A549 (cell line): Measurements from ENCODE around the gene AGBL4. TPM values are rescaled to one million over a fixed set of nuclear protein-coding genes. Genes with fewer than 3 reads are reported as not detected.

Experiments used
- ATAC-seq, 2 experiments: fragments of 200-7000 bp in 1 of 2; fragments of >200 bp in 1 of 2; cut with Nextera tagmentation in 1 of 2; cut with Tn5 transposase in 1 of 2; 3 replicates each; pipeline versions ENCODE4 v1.8.0 to v1.9.1; 2018 to 2020; ENCODE audit warnings: mild to moderate bottlenecking in 1 of 2, moderate library complexity in 1 of 2
- CTCF ChIA-PET: fragments of 300-600 bp; sonication (Branson Sonifier 250); formaldehyde crosslinking; extraction: SDS; loops from one replicate; lab custom pipeline; 2021; ENCODE audit warnings: antibody characterized with exemption, inconsistent platforms; lab: Yijun Ruan, JAX
- POLR2A ChIA-PET: fragments of 350-600 bp; formaldehyde crosslinking; extraction: SDS; loops from one replicate; lab custom pipeline; 2021; ENCODE audit warnings: antibody characterized with exemption, inconsistent platforms; lab: Yijun Ruan, JAX
- DNase-seq, 2 experiments: peaks; one replicate each; pipeline versions ENCODE4 v3.0.0 to v3.0.0-alpha.2; 2011 to 2016; ENCODE audit warnings: low read depth in 1 of 2, low spot score in 1 of 2
- FAIRE-seq: peaks from 2 replicates; lab custom pipeline; 2011; peaks lifted over from hg19 to GRCh38; lab: Jason Lieb, UNC
- H3K27ac ChIP-seq, 2 experiments: fragments of >200 bp; sonication (Bioruptor Twin); formaldehyde crosslinking; 3 replicates each; pipeline ENCODE4 v1.5.1; 2016 to 2017
- H3K4me1 ChIP-seq: fragments of >200 bp; sonication (Bioruptor Twin); formaldehyde crosslinking; 3 replicates; pipeline ENCODE4 v1.6.1; 2016
- H3K4me2 ChIP-seq: fragments of >200 bp; sonication (Bioruptor Twin); formaldehyde crosslinking; 3 replicates; pipeline ENCODE4 v1.6.1; 2016
- H3K4me3 ChIP-seq: fragments of >200 bp; sonication (Bioruptor Twin); formaldehyde crosslinking; 3 replicates; pipeline ENCODE4 v1.5.1; 2016
- H3K9me3 ChIP-seq: fragments of >200 bp; sonication (Bioruptor Twin); formaldehyde crosslinking; 3 replicates; pipeline ENCODE4 v1.6.1; 2016
- CBX2 ChIP-seq: fragments of 200-600 bp; sonication (generic); IDR thresholded peaks from 2 replicates; pipeline ENCODE4 v1.6.1; 2016; ENCODE audit warnings: low read depth, mild to moderate bottlenecking, borderline replicate concordance
- CEBPB ChIP-seq, 2 experiments: fragments of >200 bp in 1 of 2; sonication (Bioruptor Twin) in 1 of 2; formaldehyde crosslinking in 1 of 2; IDR thresholded peaks; 2 replicates each; pipeline ENCODE4 v1.6.1; 2012 to 2016
- EHF ChIP-seq: fragments of 250-450 bp; sonication (Bioruptor Pico); IDR thresholded peaks from 2 replicates; pipeline ENCODE4 v1.5.0; 2020; ENCODE audit warnings: mild to moderate bottlenecking
- EHMT2 ChIP-seq: fragments of 200-600 bp; sonication (generic); IDR thresholded peaks from 2 replicates; pipeline ENCODE4 v1.6.1; 2016; ENCODE audit warnings: antibody characterized with exemption, low read depth, mild to moderate bottlenecking, moderate library complexity
- HEYL ChIP-seq: fragments of 250-450 bp; sonication (Bioruptor Pico); IDR thresholded peaks from 2 replicates; pipeline ENCODE4 v1.8.0; 2021; ENCODE audit warnings: mild to moderate bottlenecking, moderate library complexity
- HOXB5 ChIP-seq: fragments of 250-450 bp; sonication (Bioruptor Pico); IDR thresholded peaks from 2 replicates; pipeline ENCODE4 v1.5.0; 2020; ENCODE audit warnings: mild to moderate bottlenecking, moderate library complexity
- JUN ChIP-seq, 2 experiments: fragments of >200 bp; sonication (Bioruptor Twin); formaldehyde crosslinking; IDR thresholded peaks; 2 replicates in 1 of 2; 3 replicates in 1 of 2; pipeline ENCODE4 v1.6.1; 2016 to 2017
- MAFK ChIP-seq: fragments of 450-650 bp; IDR thresholded peaks from 2 replicates; pipeline ENCODE4 v1.6.1; 2014; ENCODE audit not compliant: partially characterized antibody
- MAZ ChIP-seq: fragments of 150-350 bp; IDR thresholded peaks from 2 replicates; pipeline ENCODE4 v1.6.1; 2014; ENCODE audit warnings: antibody characterized with exemption, low read depth, low read length, borderline replicate concordance
- MYC ChIP-seq: IDR thresholded peaks from 2 replicates; pipeline ENCODE4 v1.6.1; 2012; ENCODE audit warnings: mild to moderate bottlenecking, inconsistent platforms, low read length, improper control_type of control experiment, borderline replicate concordance
- NPAS2 ChIP-seq: fragments of 250-450 bp; sonication (Bioruptor Pico); IDR thresholded peaks from 2 replicates; pipeline ENCODE4 v1.8.0; 2022; ENCODE audit warnings: mild to moderate bottlenecking, moderate library complexity, borderline replicate concordance
- POLR2A ChIP-seq: IDR thresholded peaks from 2 replicates; pipeline ENCODE4 v1.6.1; 2012; ENCODE audit warnings: mild to moderate bottlenecking, low read length
- RAD21 ChIP-seq, 2 experiments: fragments of >200 bp in 1 of 2; sonication (Bioruptor Twin) in 1 of 2; formaldehyde crosslinking in 1 of 2; IDR thresholded peaks in 1 of 2; conservative IDR thresholded peaks in 1 of 2; 2 replicates in 1 of 2; 3 replicates in 1 of 2; pipeline ENCODE4 v1.6.1; 2012 to 2018; ENCODE audit warnings: inconsistent platforms in 1 of 2
- RARB ChIP-seq: fragments of 250-450 bp; sonication (Bioruptor Pico); IDR thresholded peaks from 2 replicates; pipeline ENCODE4 v1.8.0; 2021; ENCODE audit warnings: mild to moderate bottlenecking, moderate library complexity
- RFX5 ChIP-seq: fragments of 450-650 bp; IDR thresholded peaks from 2 replicates; pipeline ENCODE4 v1.7.1; 2014; ENCODE audit warnings: antibody characterized with exemption, mild to moderate bottlenecking, moderate library complexity
- ZFP36 ChIP-seq: fragments of 450-650 bp; IDR thresholded peaks from 2 replicates; pipeline ENCODE4 v1.6.1; 2014; ENCODE audit warnings: borderline replicate concordance; ENCODE audit not compliant: partially characterized antibody
- WGBS: methylation state at CpG from one replicate; pipeline ENCODE4 v1.1.6; 2017; ENCODE audit errors: missing lambda C conversion rate; 5-methylcytosine and 5-hydroxymethylcytosine counted together
- polyA plus RNA-seq, 4 experiments: library from polyadenylated mRNA; depleted of rRNA in 3 of 4; stranded (reverse); fragments of >200 nt; fragmentation: RNase III in 1 of 4; extraction: RNeasy Plus Mini Kit Qiagen cat#74134 plus additional on column Dnase treatment in 1 of 4; gene quantifications; 2 replicates in 3 of 4; 3 replicates in 1 of 4; pipeline ENCODE4 v1.2.3, GENCODE V29; 2011 to 2017
- TF ChIP-seq, protein P1 (sequence below): fragments of 450-650 bp; IDR thresholded peaks from 2 replicates; pipeline ENCODE4 v1.6.1; 2014; ENCODE audit warnings: antibody characterized with exemption
- TF ChIP-seq, protein P2 (sequence below): IDR thresholded peaks from 2 replicates; pipeline ENCODE4 v1.6.1; 2012; ENCODE audit warnings: low read depth, borderline replicate concordance
- TF ChIP-seq, protein P3 (sequence below): IDR thresholded peaks from 2 replicates; pipeline ENCODE4 v1.6.1; 2012
- TF ChIP-seq, protein P4 (sequence below): fragments of >200 bp; sonication (Bioruptor Twin); formaldehyde crosslinking; IDR thresholded peaks from 2 replicates; pipeline ENCODE4 v1.6.1; 2016
- TF ChIP-seq, protein P5 (sequence below): fragments of 150-350 bp; IDR thresholded peaks from 2 replicates; pipeline ENCODE4 v1.6.1; 2014; ENCODE audit warnings: low read depth, mild to moderate bottlenecking, low read length

The AGBL4 gene
- polyA plus RNA-seq, 2 of the 4 experiments (the other 2 are of a cell fraction), result not detected

DNA sequence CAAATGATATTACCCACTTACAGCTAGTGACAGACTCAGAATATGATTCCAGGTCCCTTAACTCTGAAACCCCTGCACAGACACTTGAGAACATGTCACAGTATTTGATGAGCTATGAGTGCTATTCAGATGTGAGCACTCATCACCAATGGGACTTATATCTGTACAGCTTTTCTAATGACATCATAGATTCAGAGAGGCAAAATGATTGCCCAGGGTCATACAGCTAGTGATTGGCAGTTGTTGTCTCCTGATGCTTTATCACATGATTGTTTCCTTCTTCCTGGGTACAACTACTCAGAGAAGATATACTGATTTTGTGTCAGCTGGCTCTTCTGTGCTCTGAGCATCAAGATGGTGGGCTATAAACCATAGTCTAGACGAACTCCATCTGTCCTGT is 819.0 kb downstream of the AGBL4 start:
- ATAC-seq (no peak), DNase-seq (no peak), FAIRE-seq (no peak)
- no peak for TF ChIP-seq HEYL
- TF ChIP-seq RAD21 (conservative IDR thresholded peaks at IDR 0.05 in 1 of 2, IDR thresholded peaks at IDR 0.05 in 1 of 2), result no peak
- TF ChIP-seq, protein P1, sequence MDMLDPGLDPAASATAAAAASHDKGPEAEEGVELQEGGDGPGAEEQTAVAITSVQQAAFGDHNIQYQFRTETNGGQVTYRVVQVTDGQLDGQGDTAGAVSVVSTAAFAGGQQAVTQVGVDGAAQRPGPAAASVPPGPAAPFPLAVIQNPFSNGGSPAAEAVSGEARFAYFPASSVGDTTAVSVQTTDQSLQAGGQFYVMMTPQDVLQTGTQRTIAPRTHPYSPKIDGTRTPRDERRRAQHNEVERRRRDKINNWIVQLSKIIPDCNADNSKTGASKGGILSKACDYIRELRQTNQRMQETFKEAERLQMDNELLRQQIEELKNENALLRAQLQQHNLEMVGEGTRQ, result no peak
- no peak for TF ChIP-seq EHF (CRISPR knock-in tag)
- TF ChIP-seq CEBPB (IDR thresholded peaks at IDR 0.05), result no peak
- no peak for TF ChIP-seq RARB (CRISPR knock-in tag)
- no peak for TF ChIP-seq POLR2A
- TF ChIP-seq ZFP36, result no peak
- TF ChIP-seq JUN (IDR thresholded peaks at IDR 0.05), result no peak
- TF ChIP-seq EHMT2, result no peak
- TF ChIP-seq, protein P2, sequence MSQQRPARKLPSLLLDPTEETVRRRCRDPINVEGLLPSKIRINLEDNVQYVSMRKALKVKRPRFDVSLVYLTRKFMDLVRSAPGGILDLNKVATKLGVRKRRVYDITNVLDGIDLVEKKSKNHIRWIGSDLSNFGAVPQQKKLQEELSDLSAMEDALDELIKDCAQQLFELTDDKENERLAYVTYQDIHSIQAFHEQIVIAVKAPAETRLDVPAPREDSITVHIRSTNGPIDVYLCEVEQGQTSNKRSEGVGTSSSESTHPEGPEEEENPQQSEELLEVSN, result no peak
- TF ChIP-seq, protein P3, sequence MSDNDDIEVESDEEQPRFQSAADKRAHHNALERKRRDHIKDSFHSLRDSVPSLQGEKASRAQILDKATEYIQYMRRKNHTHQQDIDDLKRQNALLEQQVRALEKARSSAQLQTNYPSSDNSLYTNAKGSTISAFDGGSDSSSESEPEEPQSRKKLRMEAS, result no peak
- TF ChIP-seq, protein P4, sequence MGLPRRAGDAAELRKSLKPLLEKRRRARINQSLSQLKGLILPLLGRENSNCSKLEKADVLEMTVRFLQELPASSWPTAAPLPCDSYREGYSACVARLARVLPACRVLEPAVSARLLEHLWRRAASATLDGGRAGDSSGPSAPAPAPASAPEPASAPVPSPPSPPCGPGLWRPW, result no peak
- no peak for TF ChIP-seq CBX2
- TF ChIP-seq MYC, result no peak
- no peak for TF ChIP-seq MAZ
- no peak for TF ChIP-seq MAFK
- CTCF ChIA-PET, result interaction anchor here (0.6 kb wide), 1 partner anchor 32 kb away, joined by 4 read pairs; no protein-coding TSS in a partner anchor
- H3K4me2 ChIP-seq, result no peak overlapping the region
- H3K4me1 ChIP-seq, result no peaks in the 10 kb centered on the region
- no peak overlapping the region for H3K4me3 ChIP-seq
- H3K9me3 ChIP-seq, result no peaks in the 10 kb centered on the region
- no peak overlapping the region for H3K27ac ChIP-seq
- WGBS, result 0% methylated on average over 1 of the region's 1 CpG
- POLR2A ChIA-PET, result no interaction called here

DNA sequence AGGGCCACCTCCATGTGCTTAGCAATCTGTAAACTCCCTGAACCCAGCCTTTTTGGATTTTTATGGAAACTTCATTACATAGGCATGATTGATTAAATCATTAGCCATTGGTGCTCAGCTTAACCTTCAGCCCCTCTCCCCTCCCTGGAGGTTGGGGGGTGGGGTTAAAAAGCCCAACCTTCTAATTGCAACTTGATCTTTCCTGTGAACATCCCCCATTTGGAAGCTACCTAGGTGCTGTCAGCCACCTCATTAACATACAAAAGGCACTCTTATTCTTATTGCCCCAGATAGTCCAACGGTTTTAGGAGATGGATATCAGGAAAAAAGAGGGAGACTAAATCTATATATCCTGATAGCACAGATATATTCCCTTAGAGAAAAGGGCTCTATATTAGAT is 823.0 kb downstream of the AGBL4 start:
- Histone ChIP-seq H3K27ac (no peak overlapping the region), H3K4me1 (no peaks in the 10 kb centered on the region), H3K4me3 (no peak overlapping the region), H3K4me2 (no peak overlapping the region), H3K9me3 (no peaks in the 10 kb centered on the region)
- no peak for FAIRE-seq
- no peak for DNase-seq
- no peak for ATAC-seq
- TF ChIP-seq NPAS2, result no peak
- TF ChIP-seq, protein P5, sequence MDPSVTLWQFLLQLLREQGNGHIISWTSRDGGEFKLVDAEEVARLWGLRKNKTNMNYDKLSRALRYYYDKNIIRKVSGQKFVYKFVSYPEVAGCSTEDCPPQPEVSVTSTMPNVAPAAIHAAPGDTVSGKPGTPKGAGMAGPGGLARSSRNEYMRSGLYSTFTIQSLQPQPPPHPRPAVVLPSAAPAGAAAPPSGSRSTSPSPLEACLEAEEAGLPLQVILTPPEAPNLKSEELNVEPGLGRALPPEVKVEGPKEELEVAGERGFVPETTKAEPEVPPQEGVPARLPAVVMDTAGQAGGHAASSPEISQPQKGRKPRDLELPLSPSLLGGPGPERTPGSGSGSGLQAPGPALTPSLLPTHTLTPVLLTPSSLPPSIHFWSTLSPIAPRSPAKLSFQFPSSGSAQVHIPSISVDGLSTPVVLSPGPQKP, result no peak
- TF ChIP-seq RFX5, result no peak
- WGBS, result 5% methylated on average over 1 of the region's 1 CpG
- ChIA-PET CTCF (no interaction called here), POLR2A (no interaction called here)

DNA sequence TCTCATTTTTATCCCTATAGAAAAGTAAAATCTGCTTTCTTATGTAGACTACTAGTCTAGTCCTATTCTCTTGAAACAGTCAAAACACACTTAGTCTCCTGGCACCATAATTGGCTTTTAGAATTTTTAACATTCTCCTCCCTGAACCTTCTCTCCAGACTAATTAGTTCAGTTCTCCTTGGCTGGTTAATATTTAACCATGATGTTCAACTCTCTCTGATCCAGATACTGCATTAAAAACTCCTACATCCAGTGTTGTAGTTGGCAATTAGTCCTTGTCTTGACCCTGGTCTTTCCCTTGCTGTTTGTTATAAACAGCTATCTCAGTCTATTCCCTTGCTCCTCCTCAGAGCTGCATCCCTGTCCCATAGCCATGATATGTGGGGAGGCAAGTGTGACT is 824.2 kb downstream of the AGBL4 start:
- TF ChIP-seq HOXB5 (CRISPR knock-in tag) (no peak), CEBPB (IDR thresholded peaks at IDR 0.05) (no peak), MYC (no peak), RAD21 (conservative IDR thresholded peaks at IDR 0.05 in 1 of 2, IDR thresholded peaks at IDR 0.05 in 1 of 2) (no peak)
- no peak for DNase-seq
- ChIA-PET CTCF (no interaction called here), POLR2A (no interaction called here)
- Histone ChIP-seq H3K4me2 (no peak overlapping the region), H3K27ac (no peak overlapping the region), H3K9me3 (no peaks in the 10 kb centered on the region), H3K4me1 (no peaks in the 10 kb centered on the region), H3K4me3 (no peak overlapping the region)
- ATAC-seq, result no peak
- no peak for FAIRE-seq
